ENCODE data around the gene ALG3. TPM values are rescaled to one million over a fixed set of nuclear protein-coding genes. Genes with fewer than 3 reads are reported as not detected.

The ALG3 gene
- total and polyA plus RNA-seq, 9 donors = 17.8 to 42.0 (median 23.0) TPM

GRCh38 chr3:184238246-184238818 is 10.4 kb downstream of the ALG3 start:
- Histone ChIP-seq H3K9me3 (no peaks in the 10 kb centered on the region), H3K4me3 (no peak overlapping the region), H3K27ac (no peak overlapping the region), H3K27me3 (no peaks in the 10 kb centered on the region), H3K4me1 (ENCODE audit: insufficient read depth) (peaks cover 7% of the 10 kb centered on the region), H3K36me3 (no peaks in the 10 kb centered on the region)
- intact Hi-C loops (cut with DNase I) = loop anchor here in 1 of 4 donors (5.0 kb wide), 1 partner anchor 706 kb away; no protein-coding TSS in a partner anchor
- 77 to 80% (median 78%) methylated on average over 12 to 13 of the region's 13 CpGs for WGBS, 3 donors
- TF ChIP-seq EP300 (IDR thresholded peaks at IDR 0.05) (no peak), CTCF (IDR thresholded peaks at IDR 0.05) (no peak), POLR2A (IDR thresholded peaks at IDR 0.05) (no peak)
- no peak for DNase-seq

GRCh38 chr3:184237807-184238206 is 11.0 kb downstream of the ALG3 start:
- H3K9me3 ChIP-seq = no peaks in the 10 kb centered on the region
- H3K36me3 ChIP-seq = no peaks in the 10 kb centered on the region
- no peak overlapping the region for H3K27ac ChIP-seq
- 14 to 27% (median 17%) methylated on average over 1 of the region's 1 CpG for WGBS, 3 donors
- intact Hi-C loops (cut with DNase I) = loop anchor here in 1 of 4 donors (5.0 kb wide), 1 partner anchor 706 kb away; no protein-coding TSS in a partner anchor
- no peak overlapping the region for H3K4me3 ChIP-seq
- no peaks in the 10 kb centered on the region for H3K27me3 ChIP-seq
- peaks cover 7% of the 10 kb centered on the region for H3K4me1 ChIP-seq (ENCODE audit: insufficient read depth)
- no peak for DNase-seq
- TF ChIP-seq EP300 (IDR thresholded peaks at IDR 0.05) (no peak), POLR2A (IDR thresholded peaks at IDR 0.05) (no peak), CTCF (IDR thresholded peaks at IDR 0.05) (no peak)

GRCh38 chr3:184237211-184237610 is 11.6 kb downstream of the ALG3 start:
- no peaks in the 10 kb centered on the region for H3K36me3 ChIP-seq
- H3K4me1 ChIP-seq (ENCODE audit: insufficient read depth) = peaks cover 7% of the 10 kb centered on the region
- no peak for DNase-seq
- no peaks in the 10 kb centered on the region for H3K27me3 ChIP-seq
- TF ChIP-seq EP300 (IDR thresholded peaks at IDR 0.05) (no peak), CTCF (IDR thresholded peaks at IDR 0.05) (no peak), POLR2A (IDR thresholded peaks at IDR 0.05) (no peak)
- H3K4me3 ChIP-seq = no peak overlapping the region
- H3K27ac ChIP-seq = no peak overlapping the region
- intact Hi-C loops (cut with DNase I) = loop anchor here in 1 of 4 donors (5.0 kb wide), 1 partner anchor 705 kb away; no protein-coding TSS in a partner anchor
- no peaks in the 10 kb centered on the region for H3K9me3 ChIP-seq
- WGBS, 3 donors = 63 to 74% (median 72%) methylated on average over 7 of the region's 7 CpGs

- H3K4me3 ChIP-seq = no peak overlapping the region
- H3K36me3 ChIP-seq = no peaks in the 10 kb centered on the region
- DNase-seq = no peak
- TF ChIP-seq POLR2A (IDR thresholded peaks at IDR 0.05) = no peak
- TF ChIP-seq EP300 (IDR thresholded peaks at IDR 0.05) = no peak
- TF ChIP-seq CTCF (IDR thresholded peaks at IDR 0.05) = no peak
- no peaks in the 10 kb centered on the region for H3K9me3 ChIP-seq
- peaks cover 5% of the 10 kb centered on the region for H3K4me1 ChIP-seq (ENCODE audit: insufficient read depth)
- no peaks in the 10 kb centered on the region for H3K27me3 ChIP-seq
- intact Hi-C loops (cut with DNase I) = loop anchor here in 1 of 4 donors (5.0 kb wide), 1 partner anchor 704 kb away; no protein-coding TSS in a partner anchor
- H3K27ac ChIP-seq = no peak overlapping the region
- 67 to 90% (median 71%) methylated on average over 3 of the region's 3 CpGs for WGBS, 3 donors
Measured at GRCh38 chr3:184236636-184237035, 12.1 kb downstream of the ALG3 start.
